Right lobe of liver (tissue), 6 donors: ENCODE results near the gene ADGRG3. TPM values are rescaled to one million over a fixed set of nuclear protein-coding genes. Genes with fewer than 3 reads are reported as not detected.
A peak's percentile ranks its signal among the peaks of the same experiment; 100 is the strongest.

Source experiments
- ATAC-seq, 4 donors: fragments of 200-7000 bp; cut with Tn5 transposase; one replicate each; pipeline ENCODE4 v1.9.1; 2020; ENCODE audit warnings: mild to moderate bottlenecking in 4 of 4, moderate library complexity in 4 of 4
- DNase-seq, 3 donors: peaks; one replicate each; pipeline ENCODE4 v3.0.0-alpha.2; 2020
- H3K27ac ChIP-seq, 3 donors: fragments of 200-600 bp; one replicate each; pipeline ENCODE4 v1.8.0; 2022
- H3K27me3 ChIP-seq, 2 donors: fragments of 200-600 bp; one replicate each; pipeline ENCODE4 v1.8.0; 2022
- H3K36me3 ChIP-seq, 4 donors: fragments of 200-600 bp; sonication (generic) in 1 of 4; one replicate each; pipeline versions ENCODE4 v1.5.1 to v1.8.0; 2017 to 2022; ENCODE audit warnings: control low read depth in 1 of 4
- H3K4me1 ChIP-seq, 4 donors: fragments of 200-600 bp; sonication (generic) in 1 of 4; one replicate each; pipeline versions ENCODE4 v1.5.1 to v1.8.0; 2017 to 2022; ENCODE audit warnings: control low read depth in 1 of 4
- H3K4me3 ChIP-seq, 3 donors: fragments of 200-600 bp; one replicate each; pipeline ENCODE4 v1.8.0; 2022
- H3K9me3 ChIP-seq, 4 donors: fragments of 200-600 bp; sonication (generic) in 1 of 4; one replicate each; pipeline versions ENCODE4 v1.5.1 to v1.8.0; 2017 to 2022; ENCODE audit warnings: control low read depth in 1 of 4
- POLR2A ChIP-seq: fragments of 450-650 bp; IDR thresholded peaks from one replicate; pipeline ENCODE4 v1.6.1; 2017; ENCODE audit warnings: antibody characterized with exemption, mild to moderate bottlenecking
- whole genome bisulfite sequencing: methylation state at CpG from one replicate; pipeline ENCODE4 v1.1.6; 2018; ENCODE audit warnings: low coverage, low lambda C conversion rate; ENCODE audit not compliant: insufficient coverage; ENCODE audit errors: missing lambda C conversion rate; 5-methylcytosine and 5-hydroxymethylcytosine counted together
- intact Hi-C, 2 donors: fragments of 100-400 bp; cut with DNase I; formaldehyde crosslinking; loops; one replicate each; pipeline versions ENCODE4 v1.11.2 to v1.14.1; 2022
- total RNA-seq, 6 experiments: library from RNA; depleted of rRNA in 2 of 6; stranded (reverse); fragments of >200 nt in 2 of 6; fragmentation: NEBNext Ultra II Directional in 3 of 6; extraction: Animal tissue kit (Norgen Biotek cat#: 25700) in 3 of 6; gene quantifications; one replicate each; pipeline versions ENCODE4 v1.1.0 to v1.2.4, GENCODE V29; 2016 to 2023
- TF ChIP-seq, protein P1 (sequence below), 4 donors: fragments of 200-600 bp in 3 of 4; fragments of 450-650 bp in 1 of 4; IDR thresholded peaks; one replicate each; pipeline versions ENCODE4 v1.5.1 to v1.8.0; 2016 to 2022; ENCODE audit warnings: antibody characterized with exemption in 4 of 4, mild to moderate bottlenecking in 2 of 4
- donor health status: DM: no; HTN: yes; CAD: no.
- donor health status: DM: no; HTN: no; CAD: no.
- donor health status: DM: no; HTN: no; CAD: no.
- donor health status: DM: no; HTN: yes; CAD: no.
- donor health status: DM: no; HTN: yes; CAD: no.

ADGRG3 gene
- total RNA-seq, 6 experiments from 2014 or later = 0.37 to 1.6 (median 0.83) TPM

DNA sequence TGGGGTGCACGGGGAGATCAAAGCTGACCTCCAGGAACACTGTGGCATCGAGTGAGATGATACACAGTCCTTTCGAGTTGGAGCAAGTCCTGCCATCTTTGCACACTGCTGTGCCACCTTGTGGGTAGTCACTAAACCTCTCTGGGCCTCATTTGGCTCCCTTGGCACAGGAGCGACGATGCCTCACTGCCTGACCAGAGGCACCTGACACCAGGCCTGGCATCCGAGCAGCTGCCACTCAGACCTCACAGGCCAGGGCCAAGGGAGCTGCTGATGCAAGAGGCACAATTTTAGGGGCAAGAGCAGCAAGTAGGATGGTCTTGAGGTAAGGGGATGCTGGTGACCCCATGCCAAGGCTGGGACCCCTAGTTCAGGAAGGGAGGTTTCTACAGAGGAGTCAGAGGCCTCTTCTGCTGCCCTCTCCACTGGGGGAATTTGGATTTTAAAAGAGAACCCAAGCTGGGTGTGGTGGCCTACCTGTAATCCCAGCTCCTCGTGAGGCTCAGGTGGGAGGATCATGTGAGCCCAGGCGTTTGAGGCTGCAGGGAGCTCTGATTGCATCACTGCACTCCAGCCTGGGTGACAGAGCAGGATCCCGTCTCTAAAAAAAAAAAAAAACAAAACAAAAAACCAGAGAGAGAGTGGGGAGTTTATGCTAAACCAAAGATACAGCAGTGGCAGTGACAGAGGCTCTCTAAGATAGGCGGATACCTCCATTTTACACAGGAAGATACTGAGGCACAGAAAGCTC, 46.4 kb upstream of the ADGRG3 start:
- Histone ChIP-seq H3K36me3 (no peaks in the 10 kb centered on the region), H3K9me3 (no peaks in the 10 kb centered on the region), H3K27ac (no peak overlapping the region), H3K4me3 (no peak overlapping the region), H3K4me1 (no peaks in the 10 kb centered on the region), H3K27me3 (no peaks in the 10 kb centered on the region)
- intact Hi-C loops = no loop called here
- no peak for DNase-seq
- TF ChIP-seq, protein P1, sequence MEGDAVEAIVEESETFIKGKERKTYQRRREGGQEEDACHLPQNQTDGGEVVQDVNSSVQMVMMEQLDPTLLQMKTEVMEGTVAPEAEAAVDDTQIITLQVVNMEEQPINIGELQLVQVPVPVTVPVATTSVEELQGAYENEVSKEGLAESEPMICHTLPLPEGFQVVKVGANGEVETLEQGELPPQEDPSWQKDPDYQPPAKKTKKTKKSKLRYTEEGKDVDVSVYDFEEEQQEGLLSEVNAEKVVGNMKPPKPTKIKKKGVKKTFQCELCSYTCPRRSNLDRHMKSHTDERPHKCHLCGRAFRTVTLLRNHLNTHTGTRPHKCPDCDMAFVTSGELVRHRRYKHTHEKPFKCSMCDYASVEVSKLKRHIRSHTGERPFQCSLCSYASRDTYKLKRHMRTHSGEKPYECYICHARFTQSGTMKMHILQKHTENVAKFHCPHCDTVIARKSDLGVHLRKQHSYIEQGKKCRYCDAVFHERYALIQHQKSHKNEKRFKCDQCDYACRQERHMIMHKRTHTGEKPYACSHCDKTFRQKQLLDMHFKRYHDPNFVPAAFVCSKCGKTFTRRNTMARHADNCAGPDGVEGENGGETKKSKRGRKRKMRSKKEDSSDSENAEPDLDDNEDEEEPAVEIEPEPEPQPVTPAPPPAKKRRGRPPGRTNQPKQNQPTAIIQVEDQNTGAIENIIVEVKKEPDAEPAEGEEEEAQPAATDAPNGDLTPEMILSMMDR (IDR thresholded peaks at IDR 0.05) = no peak
- no peak for TF ChIP-seq POLR2A
- 0% methylated on average over 2 of the region's 10 CpGs for WGBS
- no peak for ATAC-seq

DNA sequence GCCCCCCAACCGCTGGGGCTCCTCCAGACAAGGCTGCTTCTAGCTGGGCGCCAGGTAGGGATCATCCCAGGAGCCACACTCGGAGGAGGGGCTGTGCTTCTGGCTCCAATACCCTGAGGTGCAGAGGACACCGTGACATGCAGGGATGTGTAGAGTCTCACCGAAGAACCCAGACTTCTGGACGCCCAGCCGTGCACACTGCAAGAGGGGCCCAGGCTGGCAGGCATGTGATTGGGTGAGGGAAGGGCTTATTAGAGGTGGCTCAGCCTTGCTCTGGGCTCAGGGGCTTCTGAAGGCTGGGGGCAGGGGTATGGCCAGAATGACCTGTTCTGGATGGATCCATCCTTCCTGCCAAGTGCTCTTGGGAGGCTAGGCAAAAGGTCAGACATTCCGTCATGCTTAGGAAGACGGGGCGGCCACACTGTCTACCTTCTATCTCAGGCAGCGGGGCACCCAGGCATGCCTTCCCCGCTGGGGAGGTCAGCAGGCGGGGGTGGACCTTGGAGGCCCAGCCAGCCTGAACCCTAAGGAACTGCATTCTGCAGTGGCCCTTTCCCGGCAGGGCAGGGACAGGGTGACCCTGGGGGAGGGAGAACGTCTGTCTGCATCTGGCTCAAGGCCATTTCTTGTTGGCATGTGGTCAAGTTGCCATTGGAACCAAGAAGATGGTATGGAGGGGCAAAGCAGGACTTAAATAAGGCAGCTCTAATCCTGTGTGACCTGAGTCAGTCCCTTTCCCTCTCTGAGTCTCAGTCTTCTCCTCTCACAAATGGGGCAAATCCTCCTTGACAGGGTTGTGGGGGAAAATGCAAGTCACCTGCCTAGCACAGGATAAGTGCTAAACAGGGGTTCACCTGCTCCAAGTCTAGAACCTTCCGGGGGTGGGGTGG, 45.5 kb upstream of the ADGRG3 start:
- DNase-seq (no peak), ATAC-seq (peak in 1 of 4 donors; percentile 30)
- Histone ChIP-seq H3K36me3 (no peaks in the 10 kb centered on the region), H3K9me3 (no peaks in the 10 kb centered on the region), H3K27ac (no peak overlapping the region), H3K4me3 (no peak overlapping the region), H3K27me3 (no peaks in the 10 kb centered on the region), H3K4me1 (no peaks in the 10 kb centered on the region)
- no CpG with 5 or more reads among the region's 16 CpGs for WGBS
- intact Hi-C loops = no loop called here
- TF ChIP-seq, protein P1 (IDR thresholded peaks at IDR 0.05) = no peak
- no peak for TF ChIP-seq POLR2A

DNA sequence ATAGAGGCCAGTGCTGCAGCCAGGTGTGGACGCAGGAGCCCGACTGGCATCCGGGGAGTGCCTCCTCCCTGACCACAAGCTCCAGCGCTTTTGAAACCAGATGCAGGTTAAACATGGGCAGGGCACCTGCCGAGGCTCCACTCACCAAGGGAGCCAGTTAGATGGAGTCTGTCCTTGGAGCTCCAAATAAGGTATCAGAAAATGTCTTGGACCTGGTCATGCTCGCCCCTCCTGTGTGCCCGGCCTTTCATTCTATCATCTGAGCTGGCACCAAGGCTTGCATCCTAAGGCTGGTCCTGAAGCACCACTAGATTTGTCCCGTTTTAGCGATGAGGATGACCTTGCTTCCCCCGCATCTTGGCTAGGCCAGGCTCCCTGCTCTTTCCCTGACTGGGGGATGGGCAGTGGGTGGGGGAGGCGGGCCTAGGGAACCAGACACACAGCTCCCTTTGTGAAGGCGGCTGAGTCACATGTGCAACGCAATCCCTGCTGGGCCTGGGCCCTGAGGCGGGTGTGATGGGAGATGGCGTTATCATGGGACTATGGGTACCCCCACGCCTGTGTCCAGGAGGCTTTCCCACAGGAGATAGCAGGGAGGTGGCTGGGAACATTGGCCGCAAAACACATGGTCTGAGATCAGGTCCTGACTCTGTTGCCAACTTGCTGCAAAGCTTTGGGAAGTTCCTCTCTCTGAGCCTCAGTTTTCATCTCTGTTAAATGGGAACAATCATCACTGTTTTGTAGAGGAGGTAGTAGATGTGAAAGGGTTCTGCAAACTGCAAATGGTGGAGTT, 44.7 kb upstream of the ADGRG3 start:
- H3K27me3 ChIP-seq = no peaks in the 10 kb centered on the region
- no peaks in the 10 kb centered on the region for H3K9me3 ChIP-seq
- H3K27ac ChIP-seq = no peak overlapping the region
- H3K4me3 ChIP-seq = no peak overlapping the region
- H3K36me3 ChIP-seq = no peaks in the 10 kb centered on the region
- ATAC-seq (no peak), DNase-seq (no peak)
- TF ChIP-seq, protein P1 (IDR thresholded peaks at IDR 0.05) = no peak
- no peak for TF ChIP-seq POLR2A
- H3K4me1 ChIP-seq = no peaks in the 10 kb centered on the region
- 50% methylated on average over 2 of the region's 17 CpGs for WGBS
- intact Hi-C loops = no loop called here

DNA sequence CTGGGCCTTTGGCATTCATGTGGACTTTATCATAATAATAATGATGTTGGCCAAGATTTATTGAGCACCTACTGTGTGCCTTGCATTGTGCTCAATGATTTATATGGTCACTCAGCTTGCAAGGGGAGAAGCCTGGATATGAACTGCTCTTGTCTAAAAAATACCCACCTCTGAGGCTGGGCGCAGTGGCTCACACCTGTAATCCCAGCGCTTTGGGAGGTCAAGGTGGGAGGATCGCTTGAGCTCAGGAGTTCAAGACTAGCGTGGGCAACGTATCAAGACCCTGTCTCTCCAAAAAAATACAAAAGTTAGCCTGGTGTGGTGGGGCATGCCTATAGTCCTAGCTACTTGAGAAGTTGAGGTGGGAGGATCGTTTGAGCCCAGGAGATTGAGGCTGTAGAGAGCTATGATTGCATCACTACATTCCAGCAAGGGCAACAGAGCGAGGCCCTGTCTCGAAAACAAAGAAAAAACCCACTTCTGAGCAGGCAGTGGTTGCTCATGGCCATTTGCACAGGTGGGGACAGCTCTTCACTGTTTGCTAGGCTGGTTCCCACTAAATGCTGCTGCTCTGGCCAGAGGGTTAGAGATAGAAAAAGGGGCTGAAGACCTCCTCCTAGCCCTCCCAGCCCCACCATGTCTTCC, 43.9 kb upstream of the ADGRG3 start:
- no peak overlapping the region for H3K4me3 ChIP-seq
- no peaks in the 10 kb centered on the region for H3K4me1 ChIP-seq
- H3K27ac ChIP-seq = no peak overlapping the region
- H3K27me3 ChIP-seq = no peaks in the 10 kb centered on the region
- intact Hi-C loops = no loop called here
- no peak for ATAC-seq
- DNase-seq = no peak
- no peaks in the 10 kb centered on the region for H3K9me3 ChIP-seq
- H3K36me3 ChIP-seq = no peaks in the 10 kb centered on the region
- 86% methylated on average over 7 of the region's 8 CpGs for WGBS
- TF ChIP-seq, protein P1 (IDR thresholded peaks at IDR 0.05) = no peak
- TF ChIP-seq POLR2A = no peak
